ENCODE data around the gene WDR75. TPM values are rescaled to one million over a fixed set of nuclear protein-coding genes. Genes with fewer than 3 reads are reported as not detected.

The WDR75 gene
- total RNA-seq, 5 donors from 2014 or later (not counting 1 experiment from before 2014, with no cell fraction given), result 44.4 to 61.7 (median 49.7) TPM

DNA sequence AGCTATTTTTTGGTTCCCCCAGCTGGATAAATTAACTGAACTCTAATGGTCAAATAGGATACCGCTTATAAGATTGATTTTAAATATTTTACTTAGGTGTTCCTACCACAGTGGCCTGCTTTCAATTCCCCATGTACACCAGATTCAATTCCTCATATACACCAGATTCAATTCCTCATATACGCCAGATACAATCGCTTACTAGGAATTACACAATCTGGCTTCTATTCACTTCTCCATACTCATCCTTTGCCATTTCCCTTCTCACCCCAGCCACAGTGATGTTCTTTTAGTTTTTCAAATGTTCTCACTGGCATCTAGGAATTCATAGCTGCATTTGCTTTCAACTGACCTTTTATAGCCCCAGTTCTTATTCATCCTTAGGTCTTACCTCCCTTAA, 72.8 kb downstream of the WDR75 start:
- peaks cover 0 to 4% of the 10 kb centered on the region in 2 donors for H3K27me3 Mint-ChIP-seq
- Histone ChIP-seq H3K27ac (ENCODE audit: low read length) (no peak overlapping the region), H3K4me3 (ENCODE audit: control insufficient read depth in 1 of 2, extremely low read depth in 1 of 2, low read length in 1 of 2) (no peak overlapping the region), H3K36me3 (ENCODE audit: control insufficient read depth in 2 of 2, extremely low read depth in 1 of 2, insufficient read depth in 1 of 2, low read length in 1 of 2) (no peaks in the 10 kb centered on the region), H3K9me3 (no peaks in the 10 kb centered on the region), H3K4me1 (ENCODE audit: control insufficient read depth in 1 of 2, extremely low read depth in 1 of 2, insufficient read depth in 2 of 2, low read length in 2 of 2) (no peaks in the 10 kb centered on the region), H3K27me3 (replicated peaks in 1 of 2; ENCODE audit: control insufficient read depth in 2 of 2, extremely low read depth in 1 of 2, insufficient read depth in 2 of 2, low read length in 1 of 2) (no peaks in the 10 kb centered on the region)
- no peaks in the 10 kb centered on the region for H3K36me3 Mint-ChIP-seq
- ChIA-PET POLR2A (no interaction called here), CTCF (no interaction called here)
- ATAC-seq (replicated peaks in 1 of 4) (no peak), DNase-seq (no peak)
- 89% methylated on average over 2 of the region's 3 CpGs for WGBS (ENCODE audit: insufficient coverage)
- H3K27ac Mint-ChIP-seq, result no peak overlapping the region
- H3K9me3 Mint-ChIP-seq, result peaks cover 0 to 8% (median 8%) of the 10 kb centered on the region in 3 donors
- H3K4me1 Mint-ChIP-seq, result no peaks in the 10 kb centered on the region
- no peak overlapping the region for H3K4me3 Mint-ChIP-seq

DNA sequence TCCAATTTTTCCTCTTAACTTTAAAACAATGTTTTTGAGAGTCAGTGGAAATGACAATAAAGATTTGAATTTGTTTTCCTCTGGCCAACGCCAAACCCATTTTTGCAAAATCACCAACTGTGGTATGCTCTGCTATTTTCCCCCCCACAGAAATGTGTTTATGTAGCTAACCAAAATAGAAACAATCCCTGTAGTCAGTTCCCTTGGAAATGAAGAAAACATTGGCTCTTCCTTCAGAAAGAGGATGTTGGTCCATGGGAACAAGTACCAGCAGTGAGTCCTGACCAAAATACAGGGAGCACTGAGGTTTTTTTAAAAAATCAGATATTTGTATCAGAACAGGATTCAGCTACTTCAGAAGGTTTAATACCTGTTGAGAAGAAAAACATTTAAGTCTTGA, 74.0 kb downstream of the WDR75 start:
- Mint-ChIP-seq H3K27ac (no peak overlapping the region), H3K9me3 (peaks cover 0 to 5% (median 5%) of the 10 kb centered on the region in 3 donors), H3K27me3 (peaks cover 0 to 4% of the 10 kb centered on the region in 2 donors), H3K4me3 (no peak overlapping the region), H3K4me1 (no peaks in the 10 kb centered on the region), H3K36me3 (no peaks in the 10 kb centered on the region)
- ATAC-seq (replicated peaks in 1 of 4) (no peak), DNase-seq (no peak)
- Histone ChIP-seq H3K27me3 (replicated peaks in 1 of 2; ENCODE audit: control insufficient read depth in 2 of 2, extremely low read depth in 1 of 2, insufficient read depth in 2 of 2, low read length in 1 of 2) (no peaks in the 10 kb centered on the region), H3K4me1 (ENCODE audit: control insufficient read depth in 1 of 2, extremely low read depth in 1 of 2, insufficient read depth in 2 of 2, low read length in 2 of 2) (no peaks in the 10 kb centered on the region), H3K9me3 (no peaks in the 10 kb centered on the region), H3K36me3 (ENCODE audit: control insufficient read depth in 2 of 2, extremely low read depth in 1 of 2, insufficient read depth in 1 of 2, low read length in 1 of 2) (no peaks in the 10 kb centered on the region), H3K27ac (ENCODE audit: low read length) (no peak overlapping the region), H3K4me3 (ENCODE audit: control insufficient read depth in 1 of 2, extremely low read depth in 1 of 2, low read length in 1 of 2) (no peak overlapping the region)
- ChIA-PET POLR2A (no interaction called here), CTCF (no interaction called here)
- WGBS (ENCODE audit: insufficient coverage), result no CpG with 5 or more reads among the region's 1 CpG

DNA sequence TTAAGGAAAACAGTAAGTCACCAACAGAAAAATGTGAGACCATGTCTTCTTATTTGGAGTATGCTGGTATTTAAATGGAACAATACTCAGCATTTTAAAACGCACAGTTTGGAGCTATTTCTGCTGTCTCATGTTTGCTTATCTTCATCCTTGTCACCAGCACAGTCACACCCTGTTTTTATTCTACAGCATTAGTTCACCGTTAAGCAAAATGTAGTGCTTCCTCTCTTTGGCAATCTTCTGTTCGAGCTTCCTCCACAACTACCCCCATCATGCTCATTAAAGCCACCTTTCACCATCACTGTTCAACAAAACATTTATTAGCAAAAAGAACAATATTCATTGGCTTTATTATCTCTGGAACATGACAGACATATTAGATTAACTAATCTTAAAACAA, 75.3 kb downstream of the WDR75 start:
- no peak for DNase-seq
- H3K27ac Mint-ChIP-seq, result no peak overlapping the region
- peaks cover 0 to 4% of the 10 kb centered on the region in 2 donors for H3K27me3 Mint-ChIP-seq
- no peak for ATAC-seq (replicated peaks in 1 of 4)
- H3K4me3 Mint-ChIP-seq, result no peak overlapping the region
- H3K9me3 Mint-ChIP-seq, result peaks cover 0 to 5% (median 5%) of the 10 kb centered on the region in 3 donors
- H3K36me3 Mint-ChIP-seq, result no peaks in the 10 kb centered on the region
- ChIA-PET CTCF (interaction anchor here in 1 of 2 donors (1.0 kb wide), 1 partner anchor 16 kb away, joined by 4 read pairs; no protein-coding TSS in a partner anchor), POLR2A (no interaction called here)
- 37% methylated on average over 3 of the region's 3 CpGs for WGBS (ENCODE audit: insufficient coverage)
- H3K4me1 ChIP-seq (ENCODE audit: control insufficient read depth in 1 of 2, extremely low read depth in 1 of 2, insufficient read depth in 2 of 2, low read length in 2 of 2), result no peaks in the 10 kb centered on the region
- no peaks in the 10 kb centered on the region for H3K4me1 Mint-ChIP-seq
- no peaks in the 10 kb centered on the region for H3K27me3 ChIP-seq (replicated peaks in 1 of 2; ENCODE audit: control insufficient read depth in 2 of 2, extremely low read depth in 1 of 2, insufficient read depth in 2 of 2, low read length in 1 of 2)
- H3K27ac ChIP-seq (ENCODE audit: low read length), result no peak overlapping the region
- no peak overlapping the region for H3K4me3 ChIP-seq (ENCODE audit: control insufficient read depth in 1 of 2, extremely low read depth in 1 of 2, low read length in 1 of 2)
- no peaks in the 10 kb centered on the region for H3K36me3 ChIP-seq (ENCODE audit: control insufficient read depth in 2 of 2, extremely low read depth in 1 of 2, insufficient read depth in 1 of 2, low read length in 1 of 2)
- H3K9me3 ChIP-seq, result no peaks in the 10 kb centered on the region

DNA sequence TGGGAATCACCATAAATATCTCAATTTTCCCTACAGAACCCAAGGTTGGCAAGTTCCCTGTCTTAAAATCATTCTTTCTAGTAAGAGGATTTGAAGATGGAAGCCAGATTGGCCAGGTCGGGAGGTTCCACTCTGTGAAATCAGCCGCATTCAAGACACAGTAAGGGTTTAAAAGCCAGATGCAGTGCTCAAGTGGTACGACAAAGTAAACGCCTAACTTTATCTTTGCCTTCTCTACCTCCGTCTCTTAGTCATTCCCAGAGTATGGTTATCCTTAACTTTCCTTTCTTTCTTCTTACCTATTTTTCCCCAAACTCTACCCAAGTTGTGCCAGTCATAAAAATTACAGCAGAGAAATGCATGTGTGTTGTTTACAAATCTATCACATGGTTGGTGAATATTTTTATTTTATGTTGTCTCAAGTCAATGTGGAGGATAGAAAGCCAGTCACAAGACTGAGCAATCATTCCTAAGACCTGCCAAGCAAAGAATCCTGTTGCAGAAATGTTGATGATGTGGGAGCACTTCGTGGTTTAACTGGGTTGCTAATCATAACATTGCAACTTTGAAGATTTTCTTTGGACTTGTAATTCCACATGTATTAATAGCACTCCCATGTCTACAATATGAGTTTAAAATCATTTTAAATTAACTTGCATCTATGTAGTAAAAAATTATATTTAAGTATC, 76.7 kb downstream of the WDR75 start:
- DNase-seq, result no peak
- ChIA-PET CTCF (no interaction called here), POLR2A (no interaction called here)
- WGBS (ENCODE audit: insufficient coverage), result 100% methylated on average over 2 of the region's 6 CpGs
- Mint-ChIP-seq H3K4me3 (no peak overlapping the region), H3K27me3 (peaks cover 0 to 4% of the 10 kb centered on the region in 2 donors), H3K9me3 (peaks cover 0 to 5% (median 5%) of the 10 kb centered on the region in 3 donors), H3K36me3 (no peaks in the 10 kb centered on the region), H3K27ac (no peak overlapping the region), H3K4me1 (no peaks in the 10 kb centered on the region)
- no peaks in the 10 kb centered on the region for H3K9me3 ChIP-seq
- H3K27ac ChIP-seq (ENCODE audit: low read length), result no peak overlapping the region
- no peak overlapping the region for H3K4me3 ChIP-seq (ENCODE audit: control insufficient read depth in 1 of 2, extremely low read depth in 1 of 2, low read length in 1 of 2)
- ATAC-seq (replicated peaks in 1 of 4), result no peak
- no peaks in the 10 kb centered on the region for H3K27me3 ChIP-seq (replicated peaks in 1 of 2; ENCODE audit: control insufficient read depth in 2 of 2, extremely low read depth in 1 of 2, insufficient read depth in 2 of 2, low read length in 1 of 2)
- no peaks in the 10 kb centered on the region for H3K36me3 ChIP-seq (ENCODE audit: control insufficient read depth in 2 of 2, extremely low read depth in 1 of 2, insufficient read depth in 1 of 2, low read length in 1 of 2)
- no peaks in the 10 kb centered on the region for H3K4me1 ChIP-seq (ENCODE audit: control insufficient read depth in 1 of 2, extremely low read depth in 1 of 2, insufficient read depth in 2 of 2, low read length in 2 of 2)

DNA sequence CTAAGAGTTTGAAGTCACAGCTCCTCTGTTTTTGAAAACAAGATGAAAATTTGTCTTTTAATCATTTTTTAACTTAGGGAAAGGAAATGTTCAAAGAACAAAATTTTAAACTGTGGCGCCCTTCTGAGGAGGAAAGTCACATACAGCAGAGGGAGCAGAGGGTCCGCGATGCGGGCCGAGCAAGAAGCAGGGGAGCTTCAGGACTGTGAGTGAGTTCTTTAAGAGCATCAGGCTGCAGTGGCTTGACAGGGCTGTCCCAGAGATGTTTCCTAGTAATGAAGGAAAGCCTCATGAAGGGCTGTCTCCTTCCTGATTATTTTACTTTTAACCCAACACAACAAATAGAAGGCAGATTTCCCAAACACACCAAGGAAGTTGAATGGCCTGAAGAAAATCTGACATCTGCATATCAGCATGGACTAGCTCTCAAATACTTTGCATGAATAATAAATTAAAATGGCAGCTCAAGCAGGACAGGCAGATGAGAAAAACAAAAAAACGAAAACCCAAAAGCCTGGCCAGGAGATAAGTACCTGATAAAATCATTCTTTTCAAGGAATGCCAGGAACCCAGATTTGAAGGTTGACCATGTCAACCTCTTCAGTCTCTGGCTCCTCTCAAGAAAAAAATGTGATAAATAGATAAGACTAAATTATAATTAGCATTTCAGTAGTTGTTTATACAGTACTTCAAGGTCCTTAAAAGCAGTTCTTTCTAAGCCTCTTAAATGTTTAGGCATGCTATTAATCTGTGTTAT, 78.5 kb downstream of the WDR75 start:
- no peaks in the 10 kb centered on the region for H3K4me1 Mint-ChIP-seq
- no peaks in the 10 kb centered on the region for H3K4me1 ChIP-seq (ENCODE audit: control insufficient read depth in 1 of 2, extremely low read depth in 1 of 2, insufficient read depth in 2 of 2, low read length in 2 of 2)
- no peaks in the 10 kb centered on the region for H3K36me3 Mint-ChIP-seq

DNA sequence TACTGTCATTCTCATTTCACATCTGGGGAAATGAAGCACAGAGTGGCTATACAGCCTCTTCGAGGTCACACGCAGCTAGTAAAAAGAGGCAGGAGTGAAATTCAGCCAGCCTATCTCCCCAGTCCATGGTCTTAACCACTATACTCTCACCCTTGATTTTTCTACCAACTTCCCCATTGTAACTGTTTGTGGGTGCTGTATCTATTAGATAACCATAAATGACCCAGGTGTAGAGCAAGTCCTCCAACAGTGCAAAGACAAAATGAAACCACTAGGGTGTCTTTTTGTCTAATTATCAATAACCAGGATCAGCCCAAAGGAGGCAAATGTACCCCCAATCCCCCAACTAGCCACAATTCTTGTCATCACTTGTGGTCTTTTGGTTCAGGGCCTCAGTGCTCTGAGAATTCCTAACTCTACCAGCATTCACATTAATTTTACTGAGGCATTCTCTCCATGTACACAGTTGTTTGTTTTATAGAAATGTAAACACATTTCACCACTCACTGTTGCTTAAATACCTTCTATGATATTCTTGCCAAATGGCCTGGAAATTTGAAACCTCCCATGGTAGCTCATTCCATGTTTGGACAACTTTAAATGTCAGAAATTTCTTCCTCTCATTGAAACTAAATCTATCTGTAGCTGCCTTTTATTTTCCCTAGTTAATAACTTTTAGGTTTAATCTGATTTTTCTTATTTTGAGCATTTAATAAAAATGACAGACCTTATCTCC, 80.6 kb downstream of the WDR75 start:
- no peaks in the 10 kb centered on the region for H3K9me3 ChIP-seq
- Mint-ChIP-seq H3K9me3 (peaks cover 0 to 5% (median 5%) of the 10 kb centered on the region in 3 donors), H3K27me3 (no peaks in the 10 kb centered on the region), H3K36me3 (no peaks in the 10 kb centered on the region), H3K4me1 (no peaks in the 10 kb centered on the region), H3K27ac (no peak overlapping the region), H3K4me3 (no peak overlapping the region)
- H3K27ac ChIP-seq (ENCODE audit: low read length), result no peak overlapping the region
- ChIA-PET POLR2A (interaction anchor here in 1 of 2 donors (0.5 kb wide), 1 partner anchor 45 kb away, joined by 3 read pairs; no protein-coding TSS in a partner anchor), CTCF (no interaction called here)
- no peak overlapping the region for H3K4me3 ChIP-seq (ENCODE audit: control insufficient read depth in 1 of 2, extremely low read depth in 1 of 2, low read length in 1 of 2)
- no peaks in the 10 kb centered on the region for H3K27me3 ChIP-seq (replicated peaks in 1 of 2; ENCODE audit: control insufficient read depth in 2 of 2, extremely low read depth in 1 of 2, insufficient read depth in 2 of 2, low read length in 1 of 2)
- H3K4me1 ChIP-seq (ENCODE audit: control insufficient read depth in 1 of 2, extremely low read depth in 1 of 2, insufficient read depth in 2 of 2, low read length in 2 of 2), result no peaks in the 10 kb centered on the region
- DNase-seq, result no peak
- no CpG with 5 or more reads among the region's 2 CpGs for WGBS (ENCODE audit: insufficient coverage)
- no peaks in the 10 kb centered on the region for H3K36me3 ChIP-seq (ENCODE audit: control insufficient read depth in 2 of 2, extremely low read depth in 1 of 2, insufficient read depth in 1 of 2, low read length in 1 of 2)
- ATAC-seq (replicated peaks in 1 of 4), result no peak

More for the DNA sequence above, 78.5 kb downstream of the WDR75 start:
- ATAC-seq (replicated peaks in 1 of 4), result no peak
- Histone ChIP-seq H3K4me3 (ENCODE audit: control insufficient read depth in 1 of 2, extremely low read depth in 1 of 2, low read length in 1 of 2) (no peak overlapping the region), H3K36me3 (ENCODE audit: control insufficient read depth in 2 of 2, extremely low read depth in 1 of 2, insufficient read depth in 1 of 2, low read length in 1 of 2) (no peaks in the 10 kb centered on the region), H3K27me3 (replicated peaks in 1 of 2; ENCODE audit: control insufficient read depth in 2 of 2, extremely low read depth in 1 of 2, insufficient read depth in 2 of 2, low read length in 1 of 2) (no peaks in the 10 kb centered on the region), H3K9me3 (no peaks in the 10 kb centered on the region), H3K27ac (ENCODE audit: low read length) (no peak overlapping the region)
- Mint-ChIP-seq H3K9me3 (peaks cover 0 to 5% (median 5%) of the 10 kb centered on the region in 3 donors), H3K4me3 (no peak overlapping the region), H3K27me3 (no peaks in the 10 kb centered on the region), H3K27ac (no peak overlapping the region)
- DNase-seq, result no peak
- WGBS (ENCODE audit: insufficient coverage), result 94% methylated on average over 6 of the region's 6 CpGs
- CTCF ChIA-PET, result interaction anchor here in 1 of 2 donors (0.7 kb wide), 1 partner anchor 20 kb away, joined by 3 read pairs; no protein-coding TSS in a partner anchor
- POLR2A ChIA-PET, result no interaction called here

Data from T-cell (primary cell).